ENCODE results near the gene CPNE8. TPM values are rescaled to one million over a fixed set of nuclear protein-coding genes. Genes with fewer than 3 reads are reported as not detected.

Gene CPNE8
- total and polyA plus RNA-seq, 2 donors (not counting 1 experiment from before 2014, with no cell fraction given) = 1.5 to 1.6 TPM

GRCh38 chr12:38662829-38663228, 242.6 kb downstream of the CPNE8 start:
- H3K4me3 ChIP-seq (ENCODE audit: control extremely low read depth in 1 of 5, extremely low read depth in 1 of 5, insufficient read depth in 1 of 5, low read depth in 2 of 5, low read length in 4 of 5) = no peak overlapping the region
- Mint-ChIP-seq H3K4me3 (no peak overlapping the region), H3K9me3 (ENCODE audit: insufficient read depth) (peaks cover 17% of the 10 kb centered on the region), H3K27me3 (no peaks in the 10 kb centered on the region), H3K27ac (no peak overlapping the region), H3K4me1 (no peaks in the 10 kb centered on the region)
- H3K4me2 ChIP-seq (replicated peaks; ENCODE audit: low read depth, low read length, poor library complexity, severe bottlenecking) = no peak overlapping the region
- DNase-seq (no peak), ATAC-seq (ENCODE audit: low read depth) (no peak)
- no peak overlapping the region for H3K9ac ChIP-seq (ENCODE audit: low read length)
- ChIA-PET POLR2A (no interaction called here), CTCF (no interaction called here)
- H3K27ac ChIP-seq (ENCODE audit: low read length in 2 of 2) = no peak overlapping the region
- no peak overlapping the region for H2AFZ ChIP-seq (ENCODE audit: insufficient read depth, low read depth, low read length, poor library complexity, severe bottlenecking)
- no peaks in the 10 kb centered on the region for H4K20me1 ChIP-seq (ENCODE audit: control insufficient read depth, insufficient read depth, low read length, poor library complexity, severe bottlenecking)
- no peaks in the 10 kb centered on the region for H3K4me1 ChIP-seq (ENCODE audit: control insufficient read depth in 2 of 2, insufficient read depth in 2 of 2, low read length in 2 of 2)
- H3K36me3 ChIP-seq (replicated peaks in 1 of 2; ENCODE audit: control extremely low read depth in 1 of 2, control insufficient read depth in 1 of 2, extremely low read depth in 1 of 2, insufficient read depth in 2 of 2, low read length in 1 of 2) = no peaks in the 10 kb centered on the region
- no peaks in the 10 kb centered on the region for H3K27me3 ChIP-seq (replicated peaks in 1 of 4; ENCODE audit: control extremely low read depth in 1 of 4, control insufficient read depth in 3 of 4, insufficient read depth in 4 of 4, low read length in 3 of 4)
- peaks cover 0 to 6% (median 0%) of the 10 kb centered on the region in 3 donors for H3K9me3 ChIP-seq (ENCODE audit: control extremely low read depth in 1 of 3, control insufficient read depth in 2 of 3, insufficient read depth in 1 of 3, low read length in 2 of 3)
- intact Hi-C loops (cut with micrococcal nuclease) = no loop called here
- TF ChIP-seq CTCF (IDR thresholded peaks at IDR 0.05) (no peak), EZH2 (IDR thresholded peaks at IDR 0.05; ENCODE audit: borderline replicate concordance, insufficient read depth, low read depth, low read length, poor library complexity, severe bottlenecking) (no peak)
- no peaks in the 10 kb centered on the region for H3K79me2 ChIP-seq (ENCODE audit: control insufficient read depth, insufficient read depth, low read length)

GRCh38 chr12:38653650-38654049, 251.7 kb downstream of the CPNE8 start:
- no peak for ATAC-seq (ENCODE audit: low read depth)
- Histone ChIP-seq H3K9ac (ENCODE audit: low read length) (no peak overlapping the region), H3K27ac (ENCODE audit: low read length in 2 of 2) (no peak overlapping the region), H3K4me1 (ENCODE audit: control insufficient read depth in 2 of 2, insufficient read depth in 2 of 2, low read length in 2 of 2) (no peaks in the 10 kb centered on the region), H3K79me2 (ENCODE audit: control insufficient read depth, insufficient read depth, low read length) (no peaks in the 10 kb centered on the region), H3K27me3 (replicated peaks in 1 of 4; ENCODE audit: control extremely low read depth in 1 of 4, control insufficient read depth in 3 of 4, insufficient read depth in 4 of 4, low read length in 3 of 4) (no peaks in the 10 kb centered on the region), H3K9me3 (ENCODE audit: control extremely low read depth in 1 of 3, control insufficient read depth in 2 of 3, insufficient read depth in 1 of 3, low read length in 2 of 3) (no peaks in the 10 kb centered on the region), H3K4me2 (replicated peaks; ENCODE audit: low read depth, low read length, poor library complexity, severe bottlenecking) (no peak overlapping the region), H4K20me1 (ENCODE audit: control insufficient read depth, insufficient read depth, low read length, poor library complexity, severe bottlenecking) (no peaks in the 10 kb centered on the region), H2AFZ (ENCODE audit: insufficient read depth, low read depth, low read length, poor library complexity, severe bottlenecking) (no peak overlapping the region), H3K36me3 (replicated peaks in 1 of 2; ENCODE audit: control extremely low read depth in 1 of 2, control insufficient read depth in 1 of 2, extremely low read depth in 1 of 2, insufficient read depth in 2 of 2, low read length in 1 of 2) (no peaks in the 10 kb centered on the region), H3K4me3 (ENCODE audit: control extremely low read depth in 1 of 5, extremely low read depth in 1 of 5, insufficient read depth in 1 of 5, low read depth in 2 of 5, low read length in 4 of 5) (no peak overlapping the region)
- H3K27ac Mint-ChIP-seq = no peak overlapping the region
- no peaks in the 10 kb centered on the region for H3K27me3 Mint-ChIP-seq
- ChIA-PET CTCF (no interaction called here), POLR2A (no interaction called here)
- DNase-seq = no peak
- H3K4me3 Mint-ChIP-seq = no peak overlapping the region
- TF ChIP-seq CTCF (IDR thresholded peaks at IDR 0.05) (no peak), EZH2 (IDR thresholded peaks at IDR 0.05; ENCODE audit: borderline replicate concordance, insufficient read depth, low read depth, low read length, poor library complexity, severe bottlenecking) (no peak)
- no CpG with 5 or more reads among the region's 2 CpGs for WGBS (ENCODE audit: insufficient coverage)
- intact Hi-C loops (cut with micrococcal nuclease) = no loop called here
- H3K9me3 Mint-ChIP-seq (ENCODE audit: insufficient read depth) = peaks cover 2% of the 10 kb centered on the region
- H3K4me1 Mint-ChIP-seq = no peaks in the 10 kb centered on the region

All from B cell (primary cell).